HEK293 (cell line): Measurements from ENCODE around the gene TH.

Source experiments
- CTCF ChIA-PET: fragments of 350-600 bp; formaldehyde crosslinking; extraction: SDS; loops from one replicate; lab custom pipeline; 2021; ENCODE audit warnings: antibody characterized with exemption; lab: Yijun Ruan, JAX
- POLR2A ChIA-PET: fragments of 300-600 bp; formaldehyde crosslinking; extraction: SDS; loops from one replicate; lab custom pipeline; 2020; ENCODE audit warnings: antibody characterized with exemption, inconsistent platforms; lab: Yijun Ruan, JAX
- H3K27ac ChIP-seq: fragments of 200-500 bp; sonication (Bioruptor generic); 2 replicates; pipeline ENCODE4 v1.5.1; 2014; ENCODE audit warnings: low read depth, low read length, control low read depth, inconsistent platforms; ENCODE audit errors: extremely low read depth
- H3K36me3 ChIP-seq, 2 experiments: fragments of 200-500 bp in 1 of 2; sonication (Bioruptor generic) in 1 of 2; 1 replicate in 1 of 2; 2 replicates in 1 of 2; pipeline ENCODE4 v1.5.1; 2014 to 2017; ENCODE audit warnings: inconsistent platforms in 2 of 2, low read length in 2 of 2; ENCODE audit not compliant: control insufficient read depth in 2 of 2, insufficient read depth in 1 of 2
- H3K4me1 ChIP-seq: fragments of 200-500 bp; sonication (Bioruptor generic); 2 replicates; pipeline ENCODE4 v1.5.1; 2014; ENCODE audit warnings: mild to moderate bottlenecking, low read length, inconsistent platforms; ENCODE audit not compliant: control insufficient read depth, insufficient read depth
- H3K4me3 ChIP-seq: 2 replicates; pipeline ENCODE4 v1.5.1; 2011; ENCODE audit warnings: low read depth, mild to moderate bottlenecking, control low read depth, low read length, moderate library complexity
- H3K9me3 ChIP-seq: fragments of 200-500 bp; sonication (Bioruptor generic); 2 replicates; pipeline ENCODE4 v1.5.1; 2014; ENCODE audit warnings: low read depth, low read length, inconsistent platforms; ENCODE audit not compliant: control insufficient read depth, insufficient read depth
- GLI2 ChIP-seq: fragments of 450-650 bp; formaldehyde crosslinking; IDR thresholded peaks from 2 replicates; pipeline ENCODE4; 2017; ENCODE audit warnings: missing biosample characterization, missing genetic modification characterization, low read depth, borderline replicate concordance
- ZBTB1 ChIP-seq: fragments of 450-650 bp; formaldehyde crosslinking; IDR thresholded peaks from 2 replicates; pipeline ENCODE4 v1.5.1; 2016; ENCODE audit warnings: missing biosample characterization, missing genetic modification characterization
- ZBTB17 ChIP-seq: fragments of 450-650 bp; formaldehyde crosslinking; IDR thresholded peaks from 2 replicates; pipeline ENCODE4 v1.5.1; 2016; ENCODE audit warnings: missing biosample characterization, missing genetic modification characterization
- ZFP69B ChIP-seq: fragments of 450-650 bp; formaldehyde crosslinking; IDR thresholded peaks from 2 replicates; pipeline ENCODE4 v1.5.1; 2016; ENCODE audit warnings: missing biosample characterization, missing genetic modification characterization
- ZNF239 ChIP-seq: fragments of 450-650 bp; formaldehyde crosslinking; IDR thresholded peaks from 2 replicates; pipeline ENCODE4 v1.5.1; 2016; ENCODE audit warnings: missing biosample characterization, missing genetic modification characterization
- ZNF366 ChIP-seq: fragments of 450-650 bp; formaldehyde crosslinking; conservative IDR thresholded peaks from 2 replicates; pipeline ENCODE4 v1.5.1; 2016; ENCODE audit warnings: missing biosample characterization, missing genetic modification characterization
- ZNF654 ChIP-seq: fragments of 450-650 bp; formaldehyde crosslinking; IDR thresholded peaks from 2 replicates; pipeline ENCODE4 v1.5.1; 2016; ENCODE audit warnings: low read depth, missing biosample characterization, missing genetic modification characterization
- TF ChIP-seq, protein P1 (sequence below): fragments of 450-650 bp; formaldehyde crosslinking; IDR thresholded peaks from 2 replicates; pipeline ENCODE4 v1.5.0; 2017; ENCODE audit warnings: missing biosample characterization, missing genetic modification characterization, borderline replicate concordance
- TF ChIP-seq, protein P2 (sequence below): fragments of 450-650 bp; formaldehyde crosslinking; IDR thresholded peaks from 2 replicates; pipeline ENCODE4 v1.5.1; 2017; ENCODE audit warnings: missing biosample characterization, missing genetic modification characterization
- TF ChIP-seq, protein P3 (sequence below): fragments of 450-650 bp; formaldehyde crosslinking; IDR thresholded peaks from 2 replicates; pipeline ENCODE4 v1.5.1; 2016; ENCODE audit warnings: missing biosample characterization, missing genetic modification characterization
- TF ChIP-seq, protein P4 (sequence below): fragments of 450-650 bp; formaldehyde crosslinking; IDR thresholded peaks from 2 replicates; pipeline ENCODE4 v1.5.1; 2016; ENCODE audit warnings: missing biosample characterization, missing genetic modification characterization

TH gene

DNA sequence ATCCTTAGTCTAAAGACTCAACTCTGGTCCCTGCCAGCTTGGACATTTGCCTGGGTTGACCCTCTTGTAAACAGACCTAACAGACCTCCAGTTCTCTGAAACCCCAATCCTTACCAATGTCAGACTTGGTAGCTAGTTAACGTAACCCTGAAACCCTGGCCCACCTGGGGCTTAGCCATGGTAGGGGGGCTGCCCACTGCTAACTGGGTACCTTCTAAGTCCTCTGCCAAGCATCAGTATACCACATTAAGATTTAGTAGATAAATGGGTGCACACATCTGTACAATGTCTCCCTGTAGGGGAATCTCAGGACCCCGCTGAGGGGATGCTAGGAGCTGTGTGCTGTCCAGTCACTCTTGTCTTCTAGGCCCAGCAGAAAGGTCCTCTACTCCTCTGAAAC lies 29.9 kb upstream of the TH start:
- Histone ChIP-seq H3K4me3 (no peak overlapping the region), H3K36me3 (no peaks in the 10 kb centered on the region), H3K9me3 (no peaks in the 10 kb centered on the region), H3K4me1 (no peaks in the 10 kb centered on the region), H3K27ac (no peak overlapping the region)
- ChIA-PET POLR2A (no interaction called here), CTCF (interaction anchor here (1.9 kb wide), 1 partner anchor 219 kb away, joined by 13 read pairs; no protein-coding TSS in a partner anchor)
- TF ChIP-seq ZNF239 (tag by site-specific recombination) (no peak), ZBTB1 (no peak), GLI2 (tag by site-specific recombination) (no peak), ZNF654 (tag by site-specific recombination) (no peak), ZNF366 (tag by site-specific recombination) (no peak)
- TF ChIP-seq, protein P1, sequence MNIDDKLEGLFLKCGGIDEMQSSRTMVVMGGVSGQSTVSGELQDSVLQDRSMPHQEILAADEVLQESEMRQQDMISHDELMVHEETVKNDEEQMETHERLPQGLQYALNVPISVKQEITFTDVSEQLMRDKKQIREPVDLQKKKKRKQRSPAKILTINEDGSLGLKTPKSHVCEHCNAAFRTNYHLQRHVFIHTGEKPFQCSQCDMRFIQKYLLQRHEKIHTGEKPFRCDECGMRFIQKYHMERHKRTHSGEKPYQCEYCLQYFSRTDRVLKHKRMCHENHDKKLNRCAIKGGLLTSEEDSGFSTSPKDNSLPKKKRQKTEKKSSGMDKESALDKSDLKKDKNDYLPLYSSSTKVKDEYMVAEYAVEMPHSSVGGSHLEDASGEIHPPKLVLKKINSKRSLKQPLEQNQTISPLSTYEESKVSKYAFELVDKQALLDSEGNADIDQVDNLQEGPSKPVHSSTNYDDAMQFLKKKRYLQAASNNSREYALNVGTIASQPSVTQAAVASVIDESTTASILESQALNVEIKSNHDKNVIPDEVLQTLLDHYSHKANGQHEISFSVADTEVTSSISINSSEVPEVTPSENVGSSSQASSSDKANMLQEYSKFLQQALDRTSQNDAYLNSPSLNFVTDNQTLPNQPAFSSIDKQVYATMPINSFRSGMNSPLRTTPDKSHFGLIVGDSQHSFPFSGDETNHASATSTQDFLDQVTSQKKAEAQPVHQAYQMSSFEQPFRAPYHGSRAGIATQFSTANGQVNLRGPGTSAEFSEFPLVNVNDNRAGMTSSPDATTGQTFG (tag by site-specific recombination) = no peak
- TF ChIP-seq, protein P2, sequence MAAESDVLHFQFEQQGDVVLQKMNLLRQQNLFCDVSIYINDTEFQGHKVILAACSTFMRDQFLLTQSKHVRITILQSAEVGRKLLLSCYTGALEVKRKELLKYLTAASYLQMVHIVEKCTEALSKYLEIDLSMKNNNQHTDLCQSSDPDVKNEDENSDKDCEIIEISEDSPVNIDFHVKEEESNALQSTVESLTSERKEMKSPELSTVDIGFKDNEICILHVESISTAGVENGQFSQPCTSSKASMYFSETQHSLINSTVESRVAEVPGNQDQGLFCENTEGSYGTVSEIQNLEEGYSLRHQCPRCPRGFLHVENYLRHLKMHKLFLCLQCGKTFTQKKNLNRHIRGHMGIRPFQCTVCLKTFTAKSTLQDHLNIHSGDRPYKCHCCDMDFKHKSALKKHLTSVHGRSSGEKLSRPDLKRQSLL (tag by site-specific recombination) = no peak
- TF ChIP-seq, protein P3, sequence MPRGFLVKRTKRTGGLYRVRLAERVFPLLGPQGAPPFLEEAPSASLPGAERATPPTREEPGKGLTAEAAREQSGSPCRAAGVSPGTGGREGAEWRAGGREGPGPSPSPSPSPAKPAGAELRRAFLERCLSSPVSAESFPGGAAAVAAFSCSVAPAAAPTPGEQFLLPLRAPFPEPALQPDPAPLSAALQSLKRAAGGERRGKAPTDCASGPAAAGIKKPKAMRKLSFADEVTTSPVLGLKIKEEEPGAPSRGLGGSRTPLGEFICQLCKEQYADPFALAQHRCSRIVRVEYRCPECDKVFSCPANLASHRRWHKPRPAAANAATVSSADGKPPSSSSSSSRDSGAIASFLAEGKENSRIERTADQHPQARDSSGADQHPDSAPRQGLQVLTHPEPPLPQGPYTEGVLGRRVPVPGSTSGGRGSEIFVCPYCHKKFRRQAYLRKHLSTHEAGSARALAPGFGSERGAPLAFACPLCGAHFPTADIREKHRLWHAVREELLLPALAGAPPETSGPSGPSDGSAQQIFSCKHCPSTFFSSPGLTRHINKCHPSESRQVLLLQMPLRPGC (tag by site-specific recombination) = no peak

DNA sequence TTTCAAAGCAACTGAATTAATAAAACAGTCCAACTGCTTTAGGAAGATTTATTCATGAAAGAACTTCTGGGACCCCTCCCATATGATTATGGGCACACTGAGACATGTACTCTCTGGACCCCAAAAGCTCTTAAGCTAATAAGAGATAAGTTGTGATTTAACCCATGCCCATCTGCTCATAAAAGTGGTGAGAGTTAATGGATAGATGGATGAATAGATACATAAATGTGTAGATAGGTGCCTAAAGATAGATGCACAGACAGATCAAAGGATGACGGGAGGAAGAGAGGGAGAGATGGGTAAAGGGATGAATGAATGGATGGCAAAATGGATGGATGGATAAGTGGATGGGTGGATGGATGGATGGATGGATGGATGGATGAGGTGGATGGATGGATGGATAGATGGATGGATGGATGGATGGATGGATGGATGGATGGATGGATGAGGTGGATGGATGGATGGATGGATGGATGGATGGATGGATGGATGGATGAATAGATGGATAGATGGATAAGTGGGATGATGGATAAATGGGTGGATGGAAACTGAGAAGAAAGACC lies 29.4 kb upstream of the TH start:
- ChIA-PET POLR2A (no interaction called here), CTCF (interaction anchor here (1.9 kb wide), 1 partner anchor 219 kb away, joined by 13 read pairs; no protein-coding TSS in a partner anchor)
- no peaks in the 10 kb centered on the region for H3K9me3 ChIP-seq
- no peak overlapping the region for H3K27ac ChIP-seq
- H3K4me1 ChIP-seq = no peaks in the 10 kb centered on the region
- H3K4me3 ChIP-seq = no peak overlapping the region
- TF ChIP-seq, protein P4, sequence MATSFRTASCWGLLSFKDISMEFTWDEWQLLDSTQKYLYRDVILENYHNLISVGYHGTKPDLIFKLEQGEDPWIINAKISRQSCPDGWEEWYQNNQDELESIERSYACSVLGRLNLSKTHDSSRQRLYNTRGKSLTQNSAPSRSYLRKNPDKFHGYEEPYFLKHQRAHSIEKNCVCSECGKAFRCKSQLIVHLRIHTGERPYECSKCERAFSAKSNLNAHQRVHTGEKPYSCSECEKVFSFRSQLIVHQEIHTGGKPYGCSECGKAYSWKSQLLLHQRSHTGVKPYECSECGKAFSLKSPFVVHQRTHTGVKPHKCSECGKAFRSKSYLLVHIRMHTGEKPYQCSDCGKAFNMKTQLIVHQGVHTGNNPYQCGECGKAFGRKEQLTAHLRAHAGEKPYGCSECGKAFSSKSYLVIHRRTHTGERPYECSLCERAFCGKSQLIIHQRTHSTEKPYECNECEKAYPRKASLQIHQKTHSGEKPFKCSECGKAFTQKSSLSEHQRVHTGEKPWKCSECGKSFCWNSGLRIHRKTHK (tag by site-specific recombination) = peak; percentile 92
- TF ChIP-seq, protein P1 (tag by site-specific recombination) = no peak
- TF ChIP-seq ZNF366 (tag by site-specific recombination) (peak; percentile 98), ZFP69B (no peak), ZBTB17 (tag by site-specific recombination) (peak; percentile 92)
- H3K36me3 ChIP-seq = no peaks in the 10 kb centered on the region
